ENCODE measurements around the gene ACY1. TPM values are rescaled to one million over a fixed set of nuclear protein-coding genes. Genes with fewer than 3 reads are reported as not detected.

ACY1 gene
- total and polyA plus RNA-seq, 2 of the 13 experiments (the other 11 are each of a cell fraction or from before 2014, with no cell fraction given), result 113 to 162 TPM

GRCh38 chr3:51944451-51945021 is 38.8 kb upstream of the ACY1 start:
- WGBS (ENCODE audit: low lambda C conversion rate), result 96% methylated on average over 8 of the region's 11 CpGs
- FAIRE-seq (no peak), DNase-seq (ENCODE audit: low spot score) (no peak), ATAC-seq (no peak)
- intact Hi-C loops (cut with micrococcal nuclease; ENCODE audit: unreplicated experiment), result no loop called here
- H3K4me2 ChIP-seq (ENCODE audit: low read depth, low read length), result no peak overlapping the region
- no peak for TF ChIP-seq KMT2A (CRISPR knock-in tag; IDR thresholded peaks at IDR 0.05)
- no peak for TF ChIP-seq SNAPC2 (CRISPR knock-in tag; IDR thresholded peaks at IDR 0.05)
- TF ChIP-seq MLXIP (CRISPR knock-in tag; IDR thresholded peaks at IDR 0.05; ENCODE audit: borderline replicate concordance), result no peak
- no peak for TF ChIP-seq YY1 (IDR thresholded peaks at IDR 0.05; ENCODE audit: insufficient read depth, insufficient replicate concordance, low read depth, low read length)
- no peak for TF ChIP-seq ZNF792 (CRISPR knock-in tag; IDR thresholded peaks at IDR 0.05)
- TF ChIP-seq ELK4 (CRISPR knock-in tag; IDR thresholded peaks at IDR 0.05; ENCODE audit: borderline replicate concordance), result no peak
- no peak for TF ChIP-seq MAFF (IDR thresholded peaks at IDR 0.05; ENCODE audit: low read depth, low read length)
- no TSS peak for BruUV-seq (replicated peaks)
- no peaks in the 10 kb centered on the region for H3K9me3 ChIP-seq (ENCODE audit: low read length)
- ChIA-PET CTCF (ENCODE audit: low intra/inter-chr PET ratio, low total read pairs) (no interaction called here), POLR2A (interaction anchor here (1.3 to 4.5 kb wide), 2 partner anchors 29 to 38 kb away, joined by 4 to 99 read pairs; partner anchors contain the start of genes ABHD14B and ACY1)
- H3K79me2 ChIP-seq (ENCODE audit: insufficient read depth, low read length), result peaks cover 16% of the 10 kb centered on the region
- H3K36me3 ChIP-seq (replicated peaks in 1 of 2; ENCODE audit: control insufficient read depth in 1 of 2, insufficient read depth in 2 of 2, low read length in 2 of 2), result no peaks in the 10 kb centered on the region
- H3K4me1 ChIP-seq (ENCODE audit: insufficient read depth, low read length), result peaks cover 24% of the 10 kb centered on the region
- no peaks in the 10 kb centered on the region; a peak in 1 of 5 replicates for H3K27me3 ChIP-seq (ENCODE audit: control insufficient read depth in 1 of 2, insufficient read depth in 2 of 2, low read length in 2 of 2)
- no peak overlapping the region for H3K4me3 ChIP-seq (replicated peaks in 1 of 3; ENCODE audit: insufficient read depth in 1 of 3, low read depth in 2 of 3, low read length in 3 of 3)
- no peak overlapping the region for H2AFZ ChIP-seq (ENCODE audit: low read length)
- H3K27ac ChIP-seq (ENCODE audit: extremely low read length, insufficient read depth, low read length), result no peak overlapping the region
- H4K20me1 ChIP-seq (ENCODE audit: insufficient read depth, low read length), result no peaks in the 10 kb centered on the region; the same call in 1 of the 2 replicates
- in situ Hi-C loops (cut with HindIII; ENCODE audit: extremely low pct_ligation_motif_present, low pct_unique_long_range_greater_than_20kb), result no loop called here
- H3K9ac ChIP-seq (ENCODE audit: insufficient read depth, low read depth, low read length), result no peak overlapping the region

Measured in HepG2 (cell line).